Stimulated activated CD8-positive, alpha-beta memory T cell treated with anti-CD3 and anti-CD28 coated beads, Interleukin-15, amount 100 ng/mL, for 48 hours (primary cell): ENCODE results near the gene ENTPD3.

ENCODE experiments used
- DNase-seq, 2 donors: peaks; one replicate each; pipeline ENCODE4 v3.0.0-alpha.2; 2020; ENCODE audit warnings: low read depth in 2 of 2

ENTPD3 gene

GRCh38 chr3:40387001-40387894 lies at the start of gene ENTPD3:
ENTPD3 (plus strand) TSS chr3:40387184; CDS start chr3:40388058, 874 bp downstream.
- DNase-seq: peak; percentile 9 to 31

GRCh38 chr3:40339871-40340270 lies 47.1 kb upstream of the ENTPD3 start:
- no peak for DNase-seq

- no peak for DNase-seq
These were observed 46.3 kb upstream of the ENTPD3 start for GRCh38 chr3:40340541-40341170.

GRCh38 chr3:40341671-40342070 lies 45.3 kb upstream of the ENTPD3 start:
- DNase-seq: no peak

GRCh38 chr3:40350529-40350928 lies 36.5 kb upstream of the ENTPD3 start:
- no peak for DNase-seq

- DNase-seq: no peak
These were observed 31.6 kb upstream of the ENTPD3 start for GRCh38 chr3:40355410-40355809.

GRCh38 chr3:40358454-40358853 lies 28.5 kb upstream of the ENTPD3 start:
- DNase-seq: no peak

- no peak for DNase-seq
These were observed 23.3 kb upstream of the ENTPD3 start for GRCh38 chr3:40363674-40364073.

GRCh38 chr3:40366203-40367162 lies 20.5 kb upstream of the ENTPD3 start:
- no peak for DNase-seq

GRCh38 chr3:40369716-40370115 lies 17.3 kb upstream of the ENTPD3 start:
- DNase-seq: no peak

- no peak for DNase-seq
These were observed 9.2 kb upstream of the ENTPD3 start for GRCh38 chr3:40377822-40378221.

GRCh38 chr3:40379674-40380306 lies 7.2 kb upstream of the ENTPD3 start:
- no peak for DNase-seq

- DNase-seq: no peak
These were observed 4.9 kb upstream of the ENTPD3 start for GRCh38 chr3:40381904-40382616.

- no peak for DNase-seq
These were observed 4.4 kb upstream of the ENTPD3 start for GRCh38 chr3:40382617-40382979.

GRCh38 chr3:40386213-40386612 lies 771 bp upstream of the ENTPD3 start:
- no peak for DNase-seq

GRCh38 chr3:40387895-40388254 lies 891 bp downstream of the ENTPD3 start:
- DNase-seq: no peak

GRCh38 chr3:40396406-40396805 lies 9.4 kb downstream of the ENTPD3 start:
- DNase-seq: no peak

- no peak for DNase-seq
These were observed 10.1 kb downstream of the ENTPD3 start for GRCh38 chr3:40397129-40397528.

- DNase-seq: no peak
These were observed 10.9 kb downstream of the ENTPD3 start for GRCh38 chr3:40397912-40398311.

GRCh38 chr3:40398346-40398745 lies 11.4 kb downstream of the ENTPD3 start:
- no peak for DNase-seq

- DNase-seq: no peak
These were observed 17.7 kb downstream of the ENTPD3 start for GRCh38 chr3:40404591-40405198.
